GM19467 (cell line): Measurements from ENCODE around the gene PIGN.
"Not testable (repeated sequence)": the region's sequence is repeated elsewhere in the genome, so short reads cannot be mapped to it uniquely, and the experiment has no call there.

ENCODE experiments used
- ATAC-seq: cut with Tn5 transposase; IDR thresholded peaks from one replicate; pipeline ENCODE4 v1.9.1; 2021; ENCODE audit warnings: mild to moderate bottlenecking, moderate library complexity; ENCODE audit not compliant: unreplicated experiment

The PIGN gene

DNA sequence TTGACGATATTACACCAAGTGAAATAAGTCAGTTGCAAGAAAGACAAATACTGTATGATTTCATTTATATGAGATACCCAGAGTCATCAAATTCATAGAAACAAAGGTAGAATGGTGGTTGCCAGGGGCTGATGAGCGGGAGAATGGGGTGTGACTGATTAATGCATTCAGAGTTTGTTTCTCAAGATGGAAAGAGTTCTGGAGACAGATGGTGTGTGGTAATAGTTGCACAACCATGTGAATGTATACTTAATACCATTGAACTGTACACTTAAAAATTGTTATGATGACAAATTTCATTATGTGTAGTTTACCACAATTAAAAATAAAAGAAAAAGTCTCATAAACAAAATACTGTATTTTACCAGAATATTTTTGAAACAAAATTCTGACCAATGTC lies 117.3 kb downstream of the PIGN start:
- no peak for ATAC-seq

DNA sequence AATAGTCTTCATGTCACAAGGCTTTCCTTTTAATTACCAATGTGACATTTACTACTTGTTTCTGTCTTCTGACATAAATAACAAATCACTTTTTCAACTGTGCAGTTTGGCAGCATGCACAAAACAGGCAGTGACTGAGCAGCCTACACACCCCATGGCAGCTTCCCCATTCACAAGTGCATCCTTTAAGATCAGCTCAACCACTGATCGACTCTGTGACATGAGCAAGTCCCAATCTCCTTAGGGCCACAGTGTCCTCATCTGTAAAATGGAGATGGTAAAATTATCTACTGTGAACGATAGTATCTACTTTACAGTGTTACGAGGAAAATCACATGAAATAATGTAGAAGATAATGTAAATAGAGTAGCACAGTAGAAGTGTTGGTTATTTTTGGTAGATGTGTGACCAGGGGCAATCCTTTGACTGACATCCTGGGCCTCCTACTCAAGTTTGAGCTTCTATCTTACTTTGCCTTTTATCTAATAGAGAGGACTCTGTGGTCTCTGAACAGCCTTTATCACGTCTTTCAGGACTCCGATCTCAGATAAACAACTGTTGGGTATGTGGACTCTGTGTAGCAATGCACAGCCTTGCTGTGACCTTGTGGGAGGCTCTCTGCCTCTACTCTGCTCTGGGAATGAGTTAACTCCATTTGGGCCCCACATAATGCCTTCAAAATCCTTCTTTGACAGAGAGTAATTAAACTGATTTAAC lies 120.6 kb downstream of the PIGN start:
- ATAC-seq, result no peak

DNA sequence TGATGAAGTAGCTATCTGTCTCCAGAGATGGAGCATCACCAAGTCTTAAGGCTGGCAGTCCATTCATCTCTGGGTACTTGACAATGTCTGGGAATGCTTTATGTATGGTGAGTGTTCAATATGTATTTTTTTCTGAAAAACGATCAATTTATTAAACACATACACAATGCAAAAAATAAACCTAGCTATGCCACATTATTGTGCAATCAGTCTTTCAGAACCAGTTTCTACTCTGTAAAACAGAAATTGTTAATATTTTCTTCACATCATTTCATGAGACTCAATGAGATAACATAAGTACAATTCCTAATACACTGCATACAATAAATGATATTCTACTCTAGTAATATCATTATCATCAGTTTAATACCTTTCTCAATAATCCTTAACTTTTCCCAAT lies 122.5 kb downstream of the PIGN start:
- no peak for ATAC-seq

- no peak for ATAC-seq
These were observed 124.9 kb downstream of the PIGN start for GRCh38 chr18:62061821-62062478.

GRCh38 chr18:62060820-62061219 lies 126.0 kb downstream of the PIGN start:
- ATAC-seq, result no peak

DNA sequence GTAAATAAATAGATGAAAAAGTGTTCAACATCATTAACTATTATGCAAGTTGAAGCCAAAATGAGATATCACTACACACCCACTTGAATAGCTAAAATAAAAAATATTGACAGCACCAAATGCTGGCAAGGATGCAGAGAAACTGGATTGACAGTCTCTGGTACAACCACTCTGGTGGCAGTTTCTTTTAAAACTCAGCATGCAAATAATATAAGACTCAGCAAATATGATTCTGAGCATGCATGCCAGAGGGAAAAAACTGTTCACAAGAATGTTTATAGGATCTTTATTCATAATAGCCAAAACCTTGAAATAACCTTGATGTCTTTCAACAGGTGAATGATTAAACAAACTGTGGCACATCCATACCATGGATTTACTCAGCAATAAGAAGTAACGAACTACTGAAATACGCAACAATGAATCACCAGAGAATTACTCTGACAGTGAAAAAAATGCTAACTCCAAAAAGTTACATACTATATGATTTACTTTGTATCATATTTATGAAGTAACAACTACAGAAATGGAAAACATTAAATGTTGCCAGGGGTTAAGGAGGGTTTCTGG lies 131.8 kb downstream of the PIGN start:
- no peak for ATAC-seq

DNA sequence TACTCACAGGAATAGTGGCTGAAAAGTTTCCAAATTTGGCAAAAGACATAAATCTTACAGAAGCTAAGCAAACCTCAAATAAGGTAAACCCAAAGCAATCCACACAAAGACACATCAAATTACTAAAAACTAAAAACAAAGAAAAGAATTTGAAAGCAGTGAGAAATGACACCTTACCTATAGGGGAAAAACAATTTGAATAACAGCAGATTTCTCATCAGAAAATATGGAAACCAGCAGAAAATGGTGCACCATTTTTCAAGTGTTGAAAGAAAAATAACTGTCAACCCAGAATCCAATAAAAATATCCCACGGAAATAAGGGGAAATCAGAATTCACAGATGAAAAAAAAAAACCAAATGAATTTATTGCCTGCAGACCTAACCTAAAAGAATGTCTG lies 138.6 kb downstream of the PIGN start:
- no peak for ATAC-seq

- no peak for ATAC-seq
These were observed 141.5 kb downstream of the PIGN start for GRCh38 chr18:62045316-62045715.

DNA sequence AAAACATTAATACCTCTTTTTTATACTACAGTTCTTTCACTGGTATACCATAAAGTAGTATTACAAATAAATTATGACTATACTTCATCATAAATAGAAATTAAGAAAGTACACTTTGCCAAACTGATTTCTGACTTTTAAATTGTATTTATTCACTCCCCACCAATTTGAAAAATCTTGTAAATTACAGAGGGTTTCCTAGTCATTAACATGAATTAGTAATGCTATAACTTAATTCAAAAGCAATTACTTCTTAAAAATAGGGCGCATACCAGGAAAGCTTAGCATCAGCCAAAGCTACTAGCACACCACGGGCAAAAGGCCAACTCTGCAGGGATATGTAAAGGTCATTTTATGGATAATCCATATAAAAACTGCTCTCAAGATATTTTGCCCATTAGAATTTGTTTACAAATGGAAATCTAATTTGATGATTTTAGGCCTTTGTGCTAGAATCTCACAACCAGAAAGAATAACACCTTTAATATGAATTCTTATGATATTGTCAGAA lies 142.3 kb downstream of the PIGN start:
- ATAC-seq, result no peak

DNA sequence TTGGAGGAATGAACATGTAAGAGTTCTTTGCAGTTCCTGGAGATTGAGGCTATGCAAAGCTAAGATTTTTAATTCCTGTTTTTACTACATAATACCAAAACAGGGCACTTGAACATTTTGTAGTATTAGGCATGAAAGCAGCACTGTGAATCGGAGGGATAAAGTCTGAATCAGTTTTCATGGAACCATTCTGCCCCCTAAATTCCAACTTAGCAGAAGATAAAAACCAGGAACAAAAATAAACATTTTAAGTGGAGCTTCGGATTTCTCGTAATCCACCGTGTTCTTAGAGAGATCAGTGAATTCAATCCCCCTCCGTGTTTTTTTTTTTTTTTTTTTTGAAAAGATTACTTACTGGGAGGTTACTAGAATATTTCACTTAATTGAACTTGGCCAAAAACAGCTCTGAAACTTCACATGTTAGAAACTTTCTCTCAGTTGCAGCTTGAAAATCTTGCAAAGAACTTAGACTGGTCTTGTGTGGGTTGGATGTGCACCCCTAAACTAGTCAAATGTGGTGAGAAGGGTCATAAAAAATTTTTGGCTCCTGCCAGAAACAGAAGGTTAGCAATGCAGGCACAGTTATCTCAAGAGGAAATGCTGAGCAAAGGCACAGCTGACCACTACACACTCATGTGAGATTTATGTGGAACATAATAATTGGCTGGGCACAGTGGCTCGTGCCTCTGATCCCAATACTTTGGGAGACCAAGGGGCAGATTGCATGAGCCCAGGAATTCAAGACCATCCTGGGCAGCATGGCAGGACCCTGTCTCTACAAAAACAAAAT lies 148.7 kb downstream of the PIGN start:
- no peak for ATAC-seq

GRCh38 chr18:62037012-62037742 lies 149.7 kb downstream of the PIGN start:
- ATAC-seq, result no peak

DNA sequence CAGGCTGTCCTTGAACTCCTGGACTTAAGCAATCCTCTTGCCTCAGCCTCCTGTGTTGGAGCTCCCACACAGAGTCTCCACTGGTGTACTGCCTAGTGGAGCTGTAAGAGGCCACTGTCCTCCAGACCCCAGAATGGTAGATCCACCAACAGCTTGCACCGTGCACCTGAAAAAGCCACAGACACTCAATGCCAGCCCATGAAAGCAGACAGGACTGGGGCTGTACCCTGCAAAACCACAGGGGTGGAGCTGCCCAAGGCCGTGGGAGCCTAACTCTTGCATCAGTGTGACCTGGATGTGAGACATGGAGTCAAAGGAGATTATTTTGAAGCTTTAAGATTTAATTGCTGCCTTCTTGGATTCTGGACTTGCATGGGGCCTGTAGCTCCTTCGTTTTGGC lies 152.6 kb downstream of the PIGN start:
- ATAC-seq, result not testable (repeated sequence)

DNA sequence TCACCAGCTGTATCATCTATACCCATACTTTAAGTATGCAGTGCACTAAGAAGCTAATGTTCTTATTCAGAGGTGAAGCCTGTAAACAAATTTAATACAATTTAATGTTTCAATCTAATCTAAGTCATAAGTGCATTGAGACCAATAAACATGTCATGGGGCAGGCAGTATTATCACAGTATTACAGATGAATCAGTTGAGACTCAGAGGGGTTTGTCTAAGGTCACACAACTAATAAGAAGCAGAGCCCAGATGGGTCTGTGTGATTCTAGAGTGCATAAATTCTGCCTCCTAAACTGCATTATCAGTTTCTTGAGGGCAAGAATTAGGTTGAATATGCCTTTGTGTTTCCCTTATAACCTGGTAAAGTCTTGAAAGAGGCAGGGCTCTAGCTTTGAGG lies 153.1 kb downstream of the PIGN start:
- no peak for ATAC-seq

DNA sequence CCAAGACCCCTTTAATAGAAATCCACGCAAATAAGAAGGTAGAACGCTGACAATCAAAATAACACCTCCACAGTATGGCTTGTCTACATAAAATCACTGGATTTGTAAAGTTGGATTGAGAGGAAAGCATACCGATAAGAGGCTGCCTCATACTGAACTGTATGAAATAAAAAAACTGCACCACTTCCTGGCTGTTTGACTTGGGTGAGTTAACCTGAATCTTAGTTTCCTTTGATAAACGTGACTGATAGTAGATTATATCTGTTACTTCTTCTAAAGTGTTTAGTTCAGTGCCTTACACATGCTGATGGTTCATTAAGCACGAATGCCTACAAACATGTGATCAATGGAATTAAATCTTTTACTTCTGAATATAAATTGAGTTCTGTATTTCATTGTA lies 153.6 kb downstream of the PIGN start:
- ATAC-seq, result no peak

DNA sequence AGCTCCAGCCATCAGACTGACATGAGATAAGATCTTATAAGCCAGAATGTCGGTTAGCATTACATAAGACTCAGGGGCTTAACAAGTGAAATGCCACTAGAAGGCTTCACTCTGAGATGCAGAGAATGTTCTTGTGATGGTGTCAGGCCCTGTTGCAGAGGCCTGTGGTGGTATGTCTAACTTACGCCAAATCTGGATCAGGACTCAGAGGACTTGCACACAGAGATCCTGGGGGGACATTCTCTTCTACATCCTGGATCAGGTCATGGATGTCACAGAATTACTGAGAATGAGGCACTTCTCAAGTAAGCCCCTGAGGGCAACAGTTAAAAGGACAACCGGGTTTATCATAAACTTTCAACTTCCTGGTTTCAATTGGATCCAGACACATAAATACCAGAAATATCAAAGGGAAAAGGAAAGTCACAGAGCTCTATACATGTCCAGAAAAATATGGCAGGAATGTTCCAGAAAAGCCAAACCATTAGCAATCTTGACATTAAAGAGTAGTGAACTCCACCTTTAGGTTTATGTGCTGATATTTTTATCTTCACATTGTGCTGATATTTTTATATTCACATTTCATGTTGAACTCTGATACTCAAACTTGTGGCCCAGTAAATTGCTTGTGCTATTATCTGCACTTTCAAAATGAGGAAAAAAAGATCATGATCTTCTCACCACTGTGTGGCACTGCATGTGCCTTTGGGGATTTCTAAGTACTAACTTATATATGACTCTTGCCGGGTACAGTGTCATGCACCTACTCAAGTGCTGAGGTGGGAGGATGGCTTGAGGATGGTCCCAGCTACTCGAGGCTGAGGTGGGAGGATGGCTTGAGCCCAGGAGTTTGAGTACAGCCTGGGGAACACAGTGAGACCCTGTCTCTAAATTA lies 156.5 kb downstream of the PIGN start:
- ATAC-seq, result no peak

GRCh38 chr18:62028715-62029114 lies 158.1 kb downstream of the PIGN start:
- no peak for ATAC-seq

- no peak for ATAC-seq
These were observed 158.8 kb downstream of the PIGN start for GRCh38 chr18:62027914-62028520.

GRCh38 chr18:62026586-62026985 lies 160.3 kb downstream of the PIGN start:
- ATAC-seq, result no peak

DNA sequence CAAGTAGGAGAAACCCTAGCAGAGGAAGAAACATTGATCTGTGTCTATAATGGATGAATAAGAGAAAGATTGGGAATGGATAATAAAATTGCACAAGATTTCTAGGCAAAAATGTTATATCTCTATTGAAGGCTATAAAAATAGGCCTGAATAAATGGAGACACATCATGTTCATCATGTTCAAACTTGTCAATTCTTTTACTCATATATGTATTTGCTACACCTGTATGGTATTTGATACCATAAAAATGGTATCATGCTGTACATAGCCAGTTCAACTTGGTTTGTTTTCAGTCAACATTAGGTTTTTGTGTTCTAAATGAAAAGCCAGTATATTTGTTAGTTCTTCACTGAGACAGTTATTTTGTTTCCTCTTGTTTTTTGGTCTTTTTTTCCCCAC lies 161.9 kb downstream of the PIGN start:
- no peak for ATAC-seq
